Activated CD4-positive, alpha-beta T cell treated with anti-CD3 and anti-CD28 coated beads, Interleukin-2, amount 50 U/mL, for 1 hour (primary cell): ENCODE results near the gene CTNNA2.

Experiments used
- DNase-seq: peaks from one replicate; pipeline ENCODE4 v3.0.0-alpha.2; 2020

Gene CTNNA2

DNA sequence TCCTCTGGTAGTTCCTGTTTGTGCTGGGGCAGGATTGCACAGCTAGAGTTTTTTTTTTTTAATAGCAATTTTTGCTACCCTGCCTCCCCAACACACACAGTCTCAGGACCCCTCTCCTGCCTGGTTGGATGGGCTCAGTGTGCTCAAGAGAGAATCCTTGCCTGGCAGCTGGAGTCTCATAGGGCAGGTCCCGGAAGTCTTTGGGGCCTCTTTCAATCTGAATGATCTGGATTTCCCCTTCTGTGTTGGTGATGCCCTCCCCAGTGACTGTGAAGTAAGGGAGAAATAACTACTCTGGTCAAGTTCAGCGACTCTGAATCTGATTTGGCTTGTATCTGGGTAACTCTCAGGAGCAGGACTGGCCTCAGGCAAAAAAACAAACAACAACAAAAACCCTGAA lies 1012.3 kb downstream of the CTNNA2 start:
- no peak for DNase-seq

- no peak for DNase-seq
Measured at GRCh38 chr2:80527119-80527518, 1014.3 kb downstream of the CTNNA2 start.

DNA sequence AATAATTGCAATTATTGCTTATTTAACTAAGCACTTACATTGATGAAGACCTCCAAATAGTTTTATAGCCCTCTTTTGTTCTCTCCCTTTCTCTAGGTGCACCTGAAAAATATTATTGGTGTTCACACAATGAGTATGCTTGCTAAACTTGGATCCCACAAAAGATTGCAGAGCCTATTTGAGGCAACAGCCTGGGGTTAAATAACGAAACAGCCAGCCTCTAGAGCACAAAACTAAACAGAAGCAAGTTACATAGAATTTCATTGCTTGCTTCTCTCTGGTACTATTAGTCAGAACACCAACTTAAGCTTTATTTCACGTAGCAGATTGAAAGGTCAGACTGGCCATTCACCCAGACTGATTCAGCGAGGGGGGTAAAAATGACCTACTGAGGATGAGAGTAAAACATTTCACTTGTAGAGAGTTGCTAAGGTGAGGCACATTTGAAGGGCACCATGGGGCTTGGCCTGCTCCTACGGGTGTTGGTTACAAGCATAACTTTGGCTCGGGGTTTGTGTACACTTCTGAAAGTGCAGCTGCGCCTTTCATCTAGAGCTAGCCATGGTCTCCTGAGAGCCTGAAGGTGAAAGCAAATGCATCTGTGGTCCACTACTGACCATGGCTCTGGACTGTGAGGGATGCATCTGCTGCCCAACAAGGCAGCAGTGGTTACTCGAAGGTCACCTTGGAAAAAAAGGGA lies 1016.8 kb downstream of the CTNNA2 start:
- no peak for DNase-seq

GRCh38 chr2:80530442-80531064 lies 1017.7 kb downstream of the CTNNA2 start:
- DNase-seq: no peak

DNA sequence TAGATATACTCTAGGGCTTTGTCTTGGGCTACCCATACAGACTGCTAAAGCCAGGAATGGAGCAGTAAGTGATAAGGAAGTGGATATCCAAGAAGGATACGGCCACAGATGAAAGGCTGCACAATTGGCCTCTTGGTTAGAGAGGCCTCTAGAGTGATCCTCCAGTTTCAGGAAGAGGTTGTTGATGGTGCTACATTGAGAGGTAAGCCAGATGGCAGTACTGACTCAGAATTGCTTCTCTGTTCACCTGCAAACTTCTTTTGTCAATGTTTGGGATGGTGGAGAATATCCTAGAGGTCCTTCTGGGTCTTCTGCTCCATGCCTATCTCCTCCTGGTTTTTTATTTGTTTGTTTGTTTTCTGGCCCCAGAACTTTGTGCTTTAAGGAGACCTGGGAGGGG lies 1018.5 kb downstream of the CTNNA2 start:
- no peak for DNase-seq

GRCh38 chr2:80545420-80546210 lies 1032.8 kb downstream of the CTNNA2 start:
- DNase-seq: no peak

DNA sequence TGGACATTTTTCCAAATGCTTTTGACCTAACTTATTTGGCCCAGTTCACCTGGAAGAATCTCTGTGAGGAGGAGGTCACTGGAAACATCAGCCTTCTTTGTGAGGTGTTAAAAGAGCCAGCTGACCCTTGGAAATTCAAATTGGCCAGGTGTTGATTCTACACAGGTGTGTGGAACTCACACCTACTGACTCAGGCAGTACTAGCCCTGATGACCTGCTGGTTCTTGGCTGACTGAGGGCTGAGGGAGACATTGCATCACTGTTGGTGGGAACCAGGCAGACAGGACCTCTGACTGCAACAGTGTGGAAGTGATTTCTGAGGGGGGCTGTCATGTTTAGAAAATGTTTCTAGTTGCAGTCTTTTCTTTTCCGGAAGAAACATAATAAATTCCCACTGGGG lies 1033.9 kb downstream of the CTNNA2 start:
- no peak for DNase-seq

GRCh38 chr2:80547344-80547743 lies 1034.5 kb downstream of the CTNNA2 start:
- no peak for DNase-seq

DNA sequence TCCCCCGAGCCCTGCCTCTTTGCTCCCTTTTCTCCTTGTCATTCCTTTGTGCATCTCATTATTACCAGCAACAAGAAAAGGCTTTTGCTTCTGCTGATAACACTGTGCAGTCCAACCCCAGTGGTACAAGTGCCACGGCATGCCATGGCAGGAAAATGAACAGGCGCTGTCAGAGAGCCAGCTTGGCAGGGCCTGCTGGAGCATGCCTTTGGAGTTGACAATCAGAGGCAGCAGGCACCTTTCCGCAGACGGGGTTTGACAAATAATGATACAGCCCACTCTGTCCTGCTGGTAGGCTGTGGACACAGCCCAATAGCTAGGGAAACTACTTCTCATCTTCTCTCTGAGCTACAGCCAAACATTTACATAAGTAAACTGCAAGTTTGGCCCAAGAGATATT lies 1035.6 kb downstream of the CTNNA2 start:
- no peak for DNase-seq

DNA sequence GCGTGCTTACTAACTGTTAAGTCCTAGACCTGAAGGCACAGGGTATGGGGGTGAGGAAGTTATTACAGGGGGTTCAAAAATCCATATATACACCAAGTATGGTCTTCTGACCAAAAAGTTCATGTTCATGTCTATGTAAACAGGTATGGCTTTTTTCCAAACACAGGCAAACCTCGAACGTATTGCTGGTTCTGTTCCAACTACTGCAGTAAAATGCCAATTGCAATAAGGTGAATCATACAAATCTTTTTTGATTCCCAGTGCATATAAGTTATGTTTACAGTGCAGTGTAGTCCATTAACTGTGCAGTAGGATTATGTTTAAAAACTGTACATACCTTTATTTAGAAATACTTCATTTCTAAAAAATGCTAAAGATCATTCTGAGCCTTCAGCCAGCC lies 1037.0 kb downstream of the CTNNA2 start:
- DNase-seq: no peak

DNA sequence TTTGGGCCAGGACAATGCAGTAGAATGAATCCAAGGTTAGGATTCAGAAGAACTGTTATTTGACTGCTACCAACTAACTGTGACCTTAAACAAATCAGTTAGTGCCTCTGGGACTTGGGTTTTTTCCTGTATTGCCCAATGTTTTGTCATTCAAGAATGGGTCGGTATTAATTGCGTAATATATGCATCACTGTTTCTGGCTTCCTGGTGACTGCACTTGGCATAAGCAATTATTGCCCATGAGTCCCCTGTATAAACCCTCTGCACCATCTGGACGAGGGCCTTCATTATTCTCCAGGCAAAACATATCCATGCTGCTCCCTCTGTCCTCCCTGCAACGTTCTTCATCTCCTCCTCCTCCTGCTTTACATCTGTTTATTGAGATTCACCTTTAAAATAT lies 1047.5 kb downstream of the CTNNA2 start:
- no peak for DNase-seq

GRCh38 chr2:80568011-80568410 lies 1055.2 kb downstream of the CTNNA2 start:
- no peak for DNase-seq

- no peak for DNase-seq
Measured at GRCh38 chr2:80573167-80573566, 1060.3 kb downstream of the CTNNA2 start.

DNA sequence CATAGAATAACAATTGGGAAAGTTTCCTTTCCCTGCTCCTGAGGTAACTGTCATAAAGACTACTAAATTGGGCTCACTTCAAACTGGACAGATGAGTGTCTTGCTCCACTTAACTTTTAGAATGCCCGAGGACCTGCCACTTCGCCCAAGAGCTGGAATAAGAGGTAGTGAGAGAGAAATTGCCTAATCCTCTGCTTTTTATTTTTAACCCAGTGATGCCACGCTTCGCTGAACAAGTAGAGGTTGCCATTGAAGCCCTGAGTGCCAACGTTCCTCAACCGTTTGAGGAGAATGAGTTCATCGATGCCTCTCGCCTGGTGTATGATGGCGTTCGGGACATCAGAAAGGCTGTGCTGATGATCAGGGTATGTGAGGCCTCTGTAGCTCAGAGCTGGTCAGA lies 1061.1 kb downstream of the CTNNA2 start:
- no peak for DNase-seq

GRCh38 chr2:80579756-80580155 lies 1066.9 kb downstream of the CTNNA2 start:
- DNase-seq: no peak

DNA sequence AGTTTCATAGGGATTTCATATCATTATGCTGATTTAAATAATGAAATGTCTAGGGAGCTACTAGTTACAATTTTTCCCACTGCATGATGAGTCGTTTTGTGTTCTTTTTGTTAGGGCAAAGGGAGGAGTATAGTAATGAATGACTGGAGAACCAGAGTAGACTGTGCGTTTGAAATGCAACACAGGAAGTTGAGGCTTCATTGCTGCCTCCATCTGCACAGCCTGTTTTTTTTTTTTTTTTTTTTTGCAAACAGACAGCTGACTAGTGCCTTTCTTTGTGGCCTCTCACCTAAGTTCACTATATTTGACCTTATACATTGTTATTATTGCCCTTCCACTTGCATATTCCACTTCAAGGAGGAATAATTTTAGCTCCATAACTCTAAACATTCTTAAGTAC lies 1078.4 kb downstream of the CTNNA2 start:
- no peak for DNase-seq

DNA sequence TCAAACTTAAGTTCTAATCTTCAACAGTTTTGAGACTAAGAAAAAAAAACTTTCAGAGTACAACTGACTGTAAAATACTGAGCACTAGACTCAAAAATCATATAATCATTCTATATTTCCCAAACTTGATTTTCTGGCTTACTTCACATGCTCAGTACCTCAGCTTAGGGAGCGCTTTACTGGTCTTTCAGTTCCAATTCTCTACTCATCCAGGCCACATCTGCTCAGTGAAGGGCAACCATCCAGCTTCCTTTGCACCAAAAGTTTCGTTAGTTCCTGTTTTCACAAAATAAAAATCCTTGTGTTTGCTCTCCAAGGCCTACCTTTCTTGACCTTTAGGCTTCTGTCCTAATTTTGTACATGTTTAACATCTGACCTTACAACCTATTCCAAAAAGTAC lies 1079.3 kb downstream of the CTNNA2 start:
- no peak for DNase-seq

DNA sequence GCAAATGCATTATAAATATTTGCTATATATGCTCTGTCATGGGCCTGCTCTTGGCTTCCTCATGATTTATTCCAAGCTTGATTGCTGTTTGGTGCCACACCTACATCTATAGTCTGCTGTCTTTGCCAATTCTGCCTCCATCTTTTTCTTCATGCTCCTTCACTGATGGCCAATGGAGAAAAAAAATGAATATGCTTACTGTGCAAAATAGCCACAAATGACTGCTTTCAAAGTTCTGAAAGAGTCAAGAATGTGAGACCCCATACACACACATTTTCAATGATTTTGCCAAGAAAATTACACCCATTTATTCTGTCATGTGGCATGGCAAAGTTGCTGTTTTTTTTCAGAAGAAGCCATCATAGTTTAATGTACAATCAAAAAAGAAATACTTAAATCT lies 1097.3 kb downstream of the CTNNA2 start:
- no peak for DNase-seq

GRCh38 chr2:80621656-80622055 lies 1108.8 kb downstream of the CTNNA2 start:
- DNase-seq: no peak

DNA sequence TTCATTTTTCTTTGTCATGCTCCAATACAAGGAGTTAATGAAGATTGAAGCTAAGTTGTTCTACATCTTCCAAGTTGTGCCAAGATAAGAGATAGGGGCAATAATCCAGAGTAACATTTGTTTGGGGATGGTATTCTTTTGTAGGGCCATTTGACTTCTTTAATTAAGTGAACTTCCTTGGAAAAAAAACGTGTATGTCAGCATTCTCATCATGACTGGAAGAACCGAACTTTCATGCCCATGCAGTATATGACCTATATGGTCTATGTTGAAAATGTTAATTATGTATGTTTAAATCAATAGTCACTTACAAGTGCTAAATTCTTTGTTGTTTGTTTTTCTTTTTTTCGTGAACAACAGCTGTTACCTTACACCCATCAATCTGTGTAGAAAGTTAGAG lies 1111.2 kb downstream of the CTNNA2 start:
- no peak for DNase-seq

GRCh38 chr2:80634590-80634989 lies 1121.7 kb downstream of the CTNNA2 start:
- no peak for DNase-seq

DNA sequence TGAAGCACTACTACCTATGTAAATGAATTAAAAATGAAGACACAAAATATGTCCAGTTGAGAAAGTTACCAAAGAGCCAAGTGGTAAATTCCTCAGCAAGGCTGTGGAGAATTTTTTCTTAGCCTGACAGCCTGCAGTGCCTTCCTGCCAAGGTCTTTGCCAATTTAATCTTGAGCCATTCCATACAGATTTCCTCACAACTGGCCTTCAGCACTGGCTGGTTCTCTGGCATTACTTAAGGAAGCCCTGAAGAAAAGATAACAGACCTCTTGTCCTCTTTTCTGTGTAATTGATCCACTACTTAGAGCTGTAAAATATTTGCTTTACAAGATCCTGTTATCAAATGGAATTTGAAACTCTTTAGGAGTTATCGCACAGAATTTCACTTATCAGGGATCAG lies 1125.9 kb downstream of the CTNNA2 start:
- no peak for DNase-seq

- no peak for DNase-seq
Measured at GRCh38 chr2:80642465-80642864, 1129.6 kb downstream of the CTNNA2 start.

DNA sequence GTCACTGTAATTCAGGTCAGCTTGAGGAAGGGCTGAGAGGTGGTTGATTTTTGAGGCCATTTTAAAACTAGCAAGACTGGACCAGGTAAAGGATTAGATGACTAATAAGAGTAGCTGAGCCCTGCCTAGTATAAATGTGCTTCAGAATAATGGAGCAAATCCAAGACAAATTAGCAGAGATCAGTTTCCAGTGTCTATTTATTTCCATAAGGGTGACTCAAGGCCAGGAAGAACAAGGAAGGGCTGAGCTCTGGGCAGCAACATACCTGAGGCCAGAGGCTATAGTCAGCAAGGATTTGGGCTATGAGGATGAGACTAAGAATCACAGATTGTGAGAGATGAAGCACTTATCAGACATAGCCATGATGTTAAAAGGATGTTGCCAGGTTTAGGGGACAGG lies 1130.7 kb downstream of the CTNNA2 start:
- no peak for DNase-seq
